ENCODE results near the gene ATN1. TPM values are rescaled to one million over a fixed set of nuclear protein-coding genes. Genes with fewer than 3 reads are reported as not detected.

Gene ATN1
- total and polyA plus RNA-seq, 4 donors: 3.6 to 12.6 (median 7.9) TPM

DNA sequence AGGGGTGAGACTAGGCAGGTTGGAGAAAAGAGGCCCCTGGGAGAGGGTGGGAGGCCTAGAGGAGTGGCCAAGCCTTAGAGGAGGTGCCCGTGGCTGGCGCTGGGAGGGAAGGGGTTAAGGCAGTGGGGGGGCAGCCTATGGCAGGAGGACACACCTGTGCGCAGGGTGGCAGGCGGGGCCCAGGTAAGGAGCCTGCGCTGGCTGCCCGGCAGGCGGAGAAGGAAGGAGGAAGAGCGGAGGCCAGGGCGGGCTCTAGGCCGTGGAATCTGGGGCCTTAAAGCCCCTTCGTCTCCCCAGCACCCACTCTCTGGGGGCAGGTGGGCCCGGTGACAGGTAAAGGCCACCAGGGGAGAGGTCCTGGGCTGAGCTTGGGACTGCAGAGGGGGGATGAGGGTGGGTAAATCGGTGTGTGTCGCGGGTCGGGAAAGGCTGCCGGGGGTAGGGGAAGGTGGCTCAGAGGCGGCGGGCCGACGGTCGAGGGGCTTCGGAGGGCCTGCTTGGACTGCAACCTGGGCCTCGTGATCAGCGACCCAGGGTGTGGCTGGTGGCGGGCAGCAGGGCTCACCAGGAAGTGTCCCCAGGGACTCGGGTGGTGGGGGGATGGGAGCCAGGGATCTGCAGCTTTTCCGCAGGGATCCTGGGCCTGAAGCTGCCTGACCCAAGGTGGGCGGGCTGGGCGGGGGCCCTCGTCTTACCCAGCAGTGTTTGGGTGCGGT, 35.4 kb downstream of the ATN1 start:
- Histone ChIP-seq H3K4me3 (ENCODE audit: low read depth in 1 of 3, low read length in 3 of 3) (no peak overlapping the region), H3K4me1 (ENCODE audit: control insufficient read depth in 4 of 4, insufficient read depth in 4 of 4, low read length in 3 of 4) (peaks cover 2 to 41% (median 19%) of the 10 kb centered on the region in 4 donors), H3K9me3 (ENCODE audit: control insufficient read depth in 4 of 4, low read length in 3 of 4) (no peaks in the 10 kb centered on the region), H3K9ac (ENCODE audit: low read depth in 1 of 2, low read length in 2 of 2) (no peak overlapping the region), H3K27ac (ENCODE audit: low read depth in 1 of 2, low read length in 2 of 2) (no peak overlapping the region), H3K27me3 (ENCODE audit: control insufficient read depth in 4 of 4, insufficient read depth in 4 of 4, low read length in 3 of 4) (no peaks in the 10 kb centered on the region), H3K36me3 (ENCODE audit: control insufficient read depth in 4 of 4, insufficient read depth in 3 of 4, low read depth in 1 of 4, low read length in 3 of 4) (peaks cover 12 to 28% (median 22%) of the 10 kb centered on the region in 4 donors)
- TF ChIP-seq, protein P1, sequence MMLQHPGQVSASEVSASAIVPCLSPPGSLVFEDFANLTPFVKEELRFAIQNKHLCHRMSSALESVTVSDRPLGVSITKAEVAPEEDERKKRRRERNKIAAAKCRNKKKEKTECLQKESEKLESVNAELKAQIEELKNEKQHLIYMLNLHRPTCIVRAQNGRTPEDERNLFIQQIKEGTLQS (IDR thresholded peaks at IDR 0.05): no peak
- no peak for TF ChIP-seq FOXA1 (IDR thresholded peaks at IDR 0.05)
- TF ChIP-seq, protein P2, sequence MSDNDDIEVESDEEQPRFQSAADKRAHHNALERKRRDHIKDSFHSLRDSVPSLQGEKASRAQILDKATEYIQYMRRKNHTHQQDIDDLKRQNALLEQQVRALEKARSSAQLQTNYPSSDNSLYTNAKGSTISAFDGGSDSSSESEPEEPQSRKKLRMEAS (IDR thresholded peaks at IDR 0.05): no peak
- TF ChIP-seq SP1 (IDR thresholded peaks at IDR 0.05): no peak
- no peak for TF ChIP-seq HNF4G (IDR thresholded peaks at IDR 0.05)
- 79% methylated on average over 32 of the region's 32 CpGs for WGBS
- no peak for DNase-seq (ENCODE audit: low spot score)

DNA sequence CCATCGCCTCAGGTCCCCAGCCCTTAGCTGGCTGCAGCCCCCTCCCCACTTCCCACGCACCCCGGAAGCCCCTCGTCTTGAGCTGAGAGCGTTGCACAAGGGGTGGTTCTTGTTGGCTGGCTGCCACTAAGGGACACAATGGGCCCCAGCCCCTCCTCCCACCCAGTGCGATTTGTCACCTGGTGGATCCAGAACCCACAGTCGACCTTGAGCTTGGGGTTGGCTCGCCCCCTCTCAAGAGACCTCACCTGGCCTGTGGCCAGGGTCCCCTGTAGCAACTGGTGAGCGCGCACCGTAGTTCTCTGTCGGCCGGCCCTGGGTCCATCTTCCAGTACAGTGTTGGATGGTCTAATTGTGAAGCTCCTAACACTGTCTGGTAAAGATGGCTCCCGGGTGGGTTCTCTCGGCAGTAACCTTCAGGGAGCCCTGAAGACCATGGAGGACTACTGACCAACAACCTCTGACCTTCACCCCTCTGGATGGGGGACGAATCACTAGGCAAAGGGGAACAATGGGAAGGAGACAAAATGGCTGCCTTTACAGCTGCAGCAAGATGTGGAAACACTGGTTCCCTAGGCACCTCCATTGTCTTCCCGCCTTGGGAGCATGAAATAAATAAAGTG, 36.1 kb downstream of the ATN1 start:
- WGBS: 69% methylated on average over 17 of the region's 17 CpGs
- H3K27ac ChIP-seq (ENCODE audit: low read depth in 1 of 2, low read length in 2 of 2): no peak overlapping the region
- H3K9ac ChIP-seq (ENCODE audit: low read depth in 1 of 2, low read length in 2 of 2): no peak overlapping the region
- TF ChIP-seq SP1 (IDR thresholded peaks at IDR 0.05) (no peak), RXRA (IDR thresholded peaks at IDR 0.05) (no peak), CTCF (IDR thresholded peaks at IDR 0.05; ENCODE audit: low read depth, low read length, missing input control) (no peak), EGR1 (IDR thresholded peaks at IDR 0.05; ENCODE audit: low read depth in 2 of 2) (no peak), GABPA (IDR thresholded peaks at IDR 0.05 in 1 of 2, conservative IDR thresholded peaks at IDR 0.05 in 1 of 2) (no peak), NR2F2 (IDR thresholded peaks at IDR 0.05) (no peak), FOXA1 (IDR thresholded peaks at IDR 0.05) (no peak), REST (IDR thresholded peaks at IDR 0.05) (no peak), YY1 (IDR thresholded peaks at IDR 0.05) (no peak), TAF1 (conservative IDR thresholded peaks at IDR 0.05) (no peak), RAD21 (IDR thresholded peaks at IDR 0.05) (no peak), JUND (IDR thresholded peaks at IDR 0.05) (no peak), HNF4A (conservative IDR thresholded peaks at IDR 0.05) (no peak), FOXA2 (IDR thresholded peaks at IDR 0.05) (no peak), HNF4G (IDR thresholded peaks at IDR 0.05) (no peak)
- TF ChIP-seq, protein P1 (IDR thresholded peaks at IDR 0.05): no peak
- TF ChIP-seq, protein P2 (IDR thresholded peaks at IDR 0.05): no peak
- TF ChIP-seq, protein P3, sequence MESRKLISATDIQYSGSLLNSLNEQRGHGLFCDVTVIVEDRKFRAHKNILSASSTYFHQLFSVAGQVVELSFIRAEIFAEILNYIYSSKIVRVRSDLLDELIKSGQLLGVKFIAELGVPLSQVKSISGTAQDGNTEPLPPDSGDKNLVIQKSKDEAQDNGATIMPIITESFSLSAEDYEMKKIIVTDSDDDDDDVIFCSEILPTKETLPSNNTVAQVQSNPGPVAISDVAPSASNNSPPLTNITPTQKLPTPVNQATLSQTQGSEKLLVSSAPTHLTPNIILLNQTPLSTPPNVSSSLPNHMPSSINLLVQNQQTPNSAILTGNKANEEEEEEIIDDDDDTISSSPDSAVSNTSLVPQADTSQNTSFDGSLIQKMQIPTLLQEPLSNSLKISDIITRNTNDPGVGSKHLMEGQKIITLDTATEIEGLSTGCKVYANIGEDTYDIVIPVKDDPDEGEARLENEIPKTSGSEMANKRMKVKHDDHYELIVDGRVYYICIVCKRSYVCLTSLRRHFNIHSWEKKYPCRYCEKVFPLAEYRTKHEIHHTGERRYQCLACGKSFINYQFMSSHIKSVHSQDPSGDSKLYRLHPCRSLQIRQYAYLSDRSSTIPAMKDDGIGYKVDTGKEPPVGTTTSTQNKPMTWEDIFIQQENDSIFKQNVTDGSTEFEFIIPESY (IDR thresholded peaks at IDR 0.05): no peak
- no peak for DNase-seq (ENCODE audit: low spot score)
- no peaks in the 10 kb centered on the region for H3K27me3 ChIP-seq (ENCODE audit: control insufficient read depth in 4 of 4, insufficient read depth in 4 of 4, low read length in 3 of 4)
- peaks cover 8 to 44% (median 22%) of the 10 kb centered on the region in 4 donors for H3K4me1 ChIP-seq (ENCODE audit: control insufficient read depth in 4 of 4, insufficient read depth in 4 of 4, low read length in 3 of 4)
- no peak overlapping the region for H3K4me3 ChIP-seq (ENCODE audit: low read depth in 1 of 3, low read length in 3 of 3)
- H3K36me3 ChIP-seq (ENCODE audit: control insufficient read depth in 4 of 4, insufficient read depth in 3 of 4, low read depth in 1 of 4, low read length in 3 of 4): peaks cover 13 to 34% (median 28%) of the 10 kb centered on the region in 4 donors
- no peaks in the 10 kb centered on the region for H3K9me3 ChIP-seq (ENCODE audit: control insufficient read depth in 4 of 4, low read length in 3 of 4)
